ENCODE results near the gene POLDIP3.
"Not testable (repeated sequence)": the region's sequence is repeated elsewhere in the genome, so short reads cannot be mapped to it uniquely, and the experiment has no call there.

The POLDIP3 gene

GRCh38 chr22:42553475-42554361 lies 61.0 kb downstream of the POLDIP3 start, which contains the start of gene SERHL2:
TSS of gene SERHL2 (plus strand) at chr22:42553956. CDS start at chr22:42554021, 65 bp downstream.
- DNase-seq = no peak

GRCh38 chr22:42552294-42552647 lies 62.4 kb downstream of the POLDIP3 start:
- DNase-seq = not testable (repeated sequence)

DNA sequence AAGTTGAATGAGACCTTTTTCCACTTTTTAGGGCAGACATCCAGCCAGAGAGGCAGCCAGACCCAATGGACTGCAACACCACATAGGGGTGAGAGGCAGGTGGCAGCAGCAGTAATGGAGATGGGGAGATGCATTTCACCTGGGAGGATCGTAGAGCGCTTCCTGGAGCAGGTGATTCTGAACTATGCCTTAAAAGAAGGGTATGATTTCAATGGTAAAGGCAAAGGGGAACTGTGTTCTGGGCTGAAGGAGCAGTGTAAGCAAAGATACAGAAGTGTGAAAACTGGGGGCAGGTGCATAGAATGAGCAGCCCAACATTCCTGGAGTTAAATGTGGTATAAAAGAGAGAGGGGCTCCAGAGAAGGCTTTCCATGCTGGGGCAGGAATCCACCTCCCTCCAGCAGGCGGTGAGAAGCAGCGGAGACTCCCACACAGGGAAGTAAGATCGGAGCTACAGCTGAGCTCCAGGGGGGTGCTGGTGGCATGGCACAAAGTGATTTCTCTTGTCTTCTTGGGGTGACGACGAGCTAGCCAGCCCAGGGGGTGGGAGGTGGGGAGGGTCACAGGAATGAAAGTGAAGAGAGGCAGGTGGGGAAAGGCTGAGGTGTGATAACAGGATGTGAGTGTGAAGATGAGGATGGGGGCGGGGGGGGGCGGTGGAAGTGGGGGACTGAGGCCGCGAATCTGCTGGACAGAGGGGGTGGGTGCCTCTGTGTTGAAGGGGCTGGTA lies 65.2 kb downstream of the POLDIP3 start:
- no peak for DNase-seq

GRCh38 chr22:42548597-42549330 lies 65.9 kb downstream of the POLDIP3 start:
- DNase-seq = no peak

DNA sequence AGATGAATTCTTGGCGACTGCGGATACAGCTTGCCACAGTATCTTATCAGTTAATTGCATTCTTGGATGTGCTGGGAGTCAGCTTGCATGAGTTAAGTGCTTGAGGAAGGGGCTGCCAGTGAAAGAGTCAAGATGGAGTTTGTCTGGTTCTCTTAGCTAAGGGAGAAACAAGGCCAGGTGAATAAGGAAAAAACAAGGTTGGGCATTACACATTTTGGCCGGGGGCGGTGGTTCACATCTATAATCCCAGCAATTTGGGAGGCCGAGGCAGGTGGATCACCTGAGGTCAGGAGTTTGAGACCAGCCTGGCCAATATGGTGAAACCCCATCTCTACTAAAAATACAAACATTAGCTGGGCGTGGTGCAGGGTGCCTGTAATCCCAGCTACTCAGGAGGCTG lies 66.6 kb downstream of the POLDIP3 start:
- DNase-seq = not testable (repeated sequence)

- no peak for DNase-seq
Observed at GRCh38 chr22:42547562-42547961, 67.1 kb downstream of the POLDIP3 start.

GRCh38 chr22:42544686-42545085 lies 70.0 kb downstream of the POLDIP3 start:
- no peak for DNase-seq

DNA sequence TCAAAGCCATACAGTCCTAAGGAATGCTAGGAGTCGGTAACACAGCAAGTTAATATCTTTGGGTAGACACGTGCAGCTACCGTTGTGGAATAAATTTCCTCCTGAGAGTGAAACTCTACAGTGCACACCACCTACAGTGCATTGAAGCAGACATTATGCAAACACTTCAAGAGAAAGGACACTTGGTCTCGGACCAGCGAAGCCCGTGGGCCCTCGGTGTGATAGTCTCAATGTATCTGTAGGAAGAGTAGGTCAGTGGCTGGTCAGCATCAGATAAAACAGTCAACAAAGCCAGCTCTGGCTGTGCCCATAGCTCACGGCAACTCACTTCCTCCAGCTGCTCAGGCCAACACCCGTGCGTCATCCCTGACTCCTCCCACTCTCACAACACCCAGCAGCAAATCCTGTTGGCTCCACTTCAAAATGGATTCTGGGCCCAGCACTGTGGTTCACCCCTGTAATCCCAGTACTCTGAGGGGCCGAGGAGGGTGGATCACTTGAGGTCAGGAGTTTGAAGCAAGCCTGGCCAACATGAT lies 75.4 kb downstream of the POLDIP3 start:
- DNase-seq = not testable (repeated sequence)

- not testable (repeated sequence) for DNase-seq
Observed at GRCh38 chr22:42537199-42537831, 77.4 kb downstream of the POLDIP3 start.

- not testable (repeated sequence) for DNase-seq
Observed at GRCh38 chr22:42536634-42537033, 78.0 kb downstream of the POLDIP3 start.

DNA sequence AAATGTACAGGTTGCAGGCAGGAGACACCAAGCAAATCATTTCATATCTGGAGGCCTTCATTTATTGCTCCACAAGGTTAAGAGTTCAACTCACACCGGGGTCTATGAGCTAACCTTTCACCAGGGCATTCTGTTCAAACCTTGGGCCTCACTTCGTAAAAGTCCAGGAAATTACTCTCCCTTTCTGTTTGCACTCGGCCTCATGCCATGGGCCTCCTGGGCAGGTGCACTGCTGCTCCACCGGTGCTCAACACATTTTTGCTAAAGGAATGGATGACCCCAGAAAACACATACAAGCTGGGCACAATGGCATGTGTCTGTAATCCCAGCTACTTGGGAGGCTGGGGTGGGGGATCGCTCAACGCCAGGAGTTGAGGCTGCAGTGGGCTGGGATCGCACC lies 78.5 kb downstream of the POLDIP3 start:
- no peak for DNase-seq

GRCh38 chr22:42535082-42535731 lies 79.5 kb downstream of the POLDIP3 start:
- not testable (repeated sequence) for DNase-seq

Data from GF-D8 (cell line).